GM21529 (cell line): Measurements from ENCODE around the gene RRAGC.
A peak's percentile ranks its signal among the peaks of the same experiment; 100 is the strongest.

Source experiments
- ATAC-seq: cut with Tn5 transposase; IDR thresholded peaks from one replicate; pipeline ENCODE4 v1.9.1; 2021; ENCODE audit not compliant: unreplicated experiment

The RRAGC gene

GRCh38 chr1:38859561-38860453 lies at the start of gene RRAGC:
RRAGC (minus strand) TSS chr1:38859772; CDS start chr1:38859646, 126 bp downstream.
- peak; percentile 91 for ATAC-seq

DNA sequence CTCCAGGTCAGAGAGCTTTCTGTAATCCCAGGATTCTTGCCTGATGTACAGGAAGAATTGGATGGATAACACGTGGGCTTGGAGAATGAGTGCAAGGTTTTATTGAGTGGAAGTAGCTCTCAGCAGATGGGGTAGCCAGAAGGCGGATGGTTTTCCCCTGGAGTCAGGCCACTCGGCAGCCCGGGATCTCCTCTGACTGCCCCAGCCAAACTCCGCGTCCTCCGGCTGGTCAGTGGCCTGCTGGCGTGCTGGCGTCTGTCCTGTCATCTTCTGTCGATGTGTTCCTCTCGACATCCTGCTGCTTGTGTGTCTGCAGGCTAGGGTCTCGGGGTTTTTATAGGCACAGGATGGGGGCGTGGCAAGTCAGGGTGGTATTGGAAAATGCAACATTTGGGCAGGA lies 49.2 kb upstream of the RRAGC start:
- no peak for ATAC-seq

- ATAC-seq, result no peak
These were observed 46.4 kb upstream of the RRAGC start for GRCh38 chr1:38905985-38906384.

DNA sequence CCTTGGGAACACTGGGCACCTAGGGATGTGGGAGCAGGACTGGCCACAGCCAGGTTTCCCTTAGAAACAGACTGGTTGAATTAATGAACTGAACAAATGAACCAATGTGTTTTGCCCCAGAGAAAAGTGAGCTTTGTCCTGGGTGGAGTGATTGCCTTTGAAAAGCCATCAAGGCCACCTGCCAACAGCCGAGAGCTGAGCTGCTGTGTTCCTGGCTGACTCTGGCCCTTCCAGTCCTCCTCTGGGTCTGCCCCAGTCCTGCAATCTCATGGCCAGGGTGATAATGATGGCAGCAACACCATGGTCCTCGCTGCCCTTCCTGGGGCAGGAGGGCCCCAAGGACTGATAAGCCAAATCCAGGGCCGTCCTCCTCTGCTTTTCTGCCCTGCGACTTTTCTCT lies 40.0 kb upstream of the RRAGC start:
- no peak for ATAC-seq

GRCh38 chr1:38898653-38899230 lies 39.2 kb upstream of the RRAGC start:
- ATAC-seq, result no peak

DNA sequence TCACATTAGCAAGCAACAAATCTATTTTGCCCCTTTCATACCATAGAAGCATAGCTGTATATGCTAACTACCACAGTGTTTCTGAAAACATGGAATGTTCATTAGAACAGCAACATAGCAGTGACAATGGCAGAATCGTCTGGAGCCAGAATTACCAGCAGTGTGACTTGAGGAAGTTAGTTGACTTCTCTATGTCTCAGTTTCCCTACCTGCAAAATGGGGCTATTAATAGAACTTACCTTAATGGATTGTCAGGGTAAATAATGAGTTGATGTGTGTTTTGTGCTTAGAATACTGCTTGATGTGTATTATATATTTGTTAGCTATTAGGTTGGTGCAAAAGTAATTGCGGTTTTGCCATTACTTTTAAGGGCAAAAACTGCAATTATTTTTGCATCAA lies 36.6 kb upstream of the RRAGC start:
- ATAC-seq, result no peak

- ATAC-seq, result no peak
These were observed 33.4 kb upstream of the RRAGC start for GRCh38 chr1:38892976-38893375.

DNA sequence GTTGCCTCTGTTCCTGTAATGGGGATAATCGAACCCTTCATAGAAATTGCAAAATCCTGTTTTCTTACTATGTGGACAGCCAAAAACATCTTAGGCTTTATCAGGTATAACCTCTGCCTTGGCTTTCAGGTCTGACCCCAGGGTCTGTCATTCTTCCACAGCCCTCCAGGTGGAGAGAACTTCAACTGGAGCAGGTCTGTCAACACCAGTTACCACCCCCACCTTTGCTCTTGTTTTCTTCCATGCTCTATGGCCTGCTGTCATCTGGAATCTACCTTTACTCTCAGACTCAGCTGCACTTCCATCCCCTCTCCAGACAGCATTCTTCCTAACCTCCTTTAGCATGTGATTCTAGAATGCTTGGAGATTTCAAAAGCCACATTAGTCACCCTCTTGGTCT lies 32.2 kb upstream of the RRAGC start:
- no peak for ATAC-seq

GRCh38 chr1:38889589-38889988 lies 30.0 kb upstream of the RRAGC start:
- no peak for ATAC-seq

DNA sequence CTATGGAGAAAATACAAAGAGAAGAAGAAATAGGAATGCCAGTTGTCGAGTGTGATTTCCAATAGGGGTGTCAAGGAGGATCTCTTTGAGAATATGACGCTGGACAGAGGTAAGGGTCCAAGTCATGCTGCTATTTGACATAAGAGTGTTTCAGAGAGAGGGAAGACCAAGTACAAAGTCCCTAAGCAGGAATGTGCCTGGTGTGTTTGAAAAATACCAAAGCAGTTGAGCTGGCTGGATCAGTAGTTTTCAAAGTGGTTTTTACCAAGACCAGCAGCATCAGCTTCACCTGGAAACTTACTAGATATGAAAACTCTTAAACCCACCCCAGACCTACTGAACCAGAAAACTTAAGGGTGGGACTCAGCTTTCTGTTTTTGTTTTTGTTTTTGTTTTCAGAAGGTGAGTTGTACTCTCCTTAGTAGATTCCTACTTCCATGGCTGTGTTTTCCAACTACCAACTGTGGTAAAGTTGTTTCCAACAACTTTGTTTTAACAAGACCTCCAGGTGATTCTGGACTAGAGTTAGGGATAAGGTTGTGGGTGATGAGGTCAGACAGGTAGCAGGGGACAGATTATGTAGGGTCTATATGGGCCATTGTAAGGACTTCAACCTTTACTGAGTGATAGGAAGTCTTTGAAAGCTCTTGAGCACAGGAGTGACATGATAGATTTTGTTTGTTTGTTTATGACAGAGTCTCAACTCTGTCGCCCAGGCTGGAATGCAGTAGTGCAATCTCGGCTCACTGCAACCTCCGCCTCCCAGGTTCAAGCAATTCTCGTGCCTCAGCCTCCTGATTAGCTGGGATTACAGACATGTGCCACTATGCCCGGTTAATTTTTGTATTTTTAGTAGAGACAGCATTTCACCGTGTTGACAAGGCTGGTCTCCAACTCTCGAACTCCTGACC lies 29.1 kb upstream of the RRAGC start:
- ATAC-seq, result no peak

- ATAC-seq, result no peak
These were observed 25.5 kb upstream of the RRAGC start for GRCh38 chr1:38885092-38885491.

DNA sequence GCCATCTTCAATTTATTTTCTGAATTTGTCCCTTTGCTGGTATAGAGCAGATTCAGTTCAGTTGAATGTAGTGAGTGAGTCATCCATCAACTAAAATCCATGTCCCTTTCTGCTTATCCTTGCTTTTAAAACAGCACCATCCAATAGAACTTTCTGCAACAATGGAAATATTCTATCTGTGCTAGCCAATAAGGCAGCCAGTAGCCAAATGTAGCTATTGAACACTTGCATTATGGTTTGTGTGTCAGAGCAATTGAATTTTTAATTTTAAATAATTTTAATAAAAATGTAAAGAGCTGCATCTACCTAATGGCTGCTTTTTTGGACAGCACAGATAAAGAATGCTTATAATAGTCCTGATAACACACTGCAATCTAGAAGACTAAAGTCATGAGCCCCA lies 21.9 kb upstream of the RRAGC start, which contains the start of gene GJA9:
Gene GJA9 (minus strand): TSS at position 101 of the 400 bp plus-strand sequence. CDS start 5,489 bp downstream, outside the sequence.
- ATAC-seq, result no peak

DNA sequence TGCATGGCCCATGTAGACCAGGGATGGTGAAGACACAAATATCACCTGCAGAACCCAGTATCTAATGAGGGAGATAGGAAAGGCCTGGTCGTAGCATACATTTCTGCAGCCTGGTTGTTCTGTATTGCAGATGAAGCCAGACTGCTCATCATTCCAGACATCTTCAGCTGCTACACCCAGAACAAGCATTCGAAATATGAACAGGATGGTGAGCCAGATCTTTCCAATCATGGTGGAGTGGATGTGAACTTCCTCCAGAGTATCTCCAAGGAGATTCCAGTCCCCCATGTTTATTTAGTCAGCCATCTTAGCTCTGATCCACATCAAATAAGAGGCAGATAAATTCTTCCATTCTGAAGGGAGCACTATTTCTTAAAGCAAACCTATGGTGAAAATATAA lies 16.2 kb upstream of the RRAGC start:
- ATAC-seq, result no peak

- ATAC-seq, result peak; percentile 97
These were observed 13.7 kb upstream of the RRAGC start, which contains the start of gene MYCBP for GRCh38 chr1:38873027-38873969. MYCBP (minus strand) TSS chr1:38873348; CDS start chr1:38873305, 43 bp downstream.

DNA sequence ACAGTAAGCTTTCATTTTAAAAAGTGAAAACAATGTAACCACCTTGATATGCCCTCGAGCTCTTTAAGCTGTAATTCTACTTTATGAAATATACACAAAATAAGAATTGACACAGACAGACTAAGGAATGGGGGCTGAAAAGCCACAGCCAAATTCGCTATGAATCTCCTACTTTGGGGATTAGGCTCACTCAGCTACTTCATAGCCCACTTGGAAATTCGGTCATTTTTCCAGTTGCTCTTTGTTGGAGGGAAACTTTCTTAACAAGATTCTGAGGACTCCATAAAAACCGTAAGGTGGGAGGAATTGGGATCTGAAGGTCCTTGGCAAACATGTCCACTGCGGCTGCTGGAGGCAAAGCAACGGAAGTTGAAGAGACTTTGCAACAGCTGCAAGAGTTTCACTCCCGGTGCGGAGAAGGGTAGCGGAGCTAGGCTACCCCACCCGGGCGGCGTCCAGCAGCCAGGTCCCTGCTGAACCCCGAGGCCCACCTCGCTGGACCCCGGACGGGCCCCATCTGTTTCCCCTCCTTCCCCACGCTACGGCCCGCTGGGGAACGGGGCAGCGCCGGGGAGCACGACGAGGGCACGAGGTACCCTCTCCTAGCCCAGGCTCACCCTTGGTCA lies 12.9 kb upstream of the RRAGC start:
- peak; percentile 27 for ATAC-seq

- ATAC-seq, result no peak
These were observed 11.4 kb upstream of the RRAGC start for GRCh38 chr1:38870996-38871395.

DNA sequence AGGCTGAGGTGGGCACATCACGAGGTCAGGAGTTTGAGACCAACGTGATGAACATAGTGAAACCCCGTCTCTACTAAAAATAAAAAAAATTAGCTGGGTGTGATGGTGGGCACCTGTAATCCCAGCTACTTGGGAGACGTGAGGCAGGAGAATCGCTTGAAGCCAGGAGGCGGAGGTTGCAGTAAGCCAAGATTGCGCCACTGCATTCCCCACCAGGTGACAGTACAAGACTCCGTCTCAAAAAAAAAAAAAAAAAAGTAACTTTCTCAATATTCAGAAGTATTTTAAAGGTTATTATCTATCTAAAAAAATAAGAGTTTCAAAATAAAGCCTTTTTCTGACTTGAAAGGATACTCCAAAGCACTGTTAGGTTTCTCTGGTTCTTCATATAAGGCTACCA lies 7.6 kb upstream of the RRAGC start:
- no peak for ATAC-seq

DNA sequence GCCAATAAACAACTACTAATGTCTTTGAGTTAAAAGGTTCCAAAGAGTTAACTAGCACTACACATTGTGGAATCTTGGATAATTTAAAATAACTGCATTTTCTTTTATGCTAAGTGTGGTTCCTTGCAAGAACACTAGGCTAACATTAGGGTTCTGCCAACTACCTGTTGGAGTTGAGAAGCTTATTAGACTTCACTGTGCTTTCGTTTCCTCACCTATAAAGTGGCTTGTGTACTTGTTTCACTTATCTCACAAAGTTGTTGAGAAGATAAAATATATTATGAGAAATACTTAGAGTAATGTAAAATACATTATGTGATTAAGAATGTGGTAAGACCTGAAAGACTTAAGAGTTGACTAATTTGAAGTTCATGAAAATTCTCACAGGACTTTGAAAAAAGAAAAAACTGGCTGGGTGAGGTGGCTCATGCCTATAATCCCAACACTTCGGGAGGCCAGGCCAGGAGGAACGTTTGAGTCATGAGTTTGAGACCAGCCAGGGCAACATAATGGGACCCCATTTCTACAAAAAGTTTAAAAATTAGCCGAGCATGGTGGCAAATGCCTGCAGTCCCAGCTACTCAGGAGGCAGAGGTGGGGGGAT lies 5.6 kb upstream of the RRAGC start:
- no peak for ATAC-seq

DNA sequence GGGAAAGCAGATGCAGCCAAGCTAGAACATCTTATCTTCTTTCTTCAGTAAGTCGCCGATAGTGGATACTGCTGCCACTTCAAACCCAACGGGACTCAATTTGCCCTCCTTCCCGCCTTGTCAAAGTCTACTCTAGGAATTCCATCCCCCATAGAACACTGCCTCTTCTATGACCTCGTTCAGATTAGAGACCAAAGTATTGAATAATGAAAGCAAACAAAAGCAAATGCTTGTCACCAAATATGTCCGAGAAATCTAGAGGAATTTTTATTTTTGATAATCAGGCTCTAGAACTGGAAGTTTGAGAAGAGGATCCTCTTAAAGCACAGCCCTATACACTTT lies 853 bp upstream of the RRAGC start:
- no peak for ATAC-seq
